HCT116 (cell line): ENCODE data around the gene ELK4. TPM values are rescaled to one million over a fixed set of nuclear protein-coding genes. Genes with fewer than 3 reads are reported as not detected.

Experiments
- ATAC-seq: fragments of 200-7000 bp; cut with Tn5 transposase; 2 replicates; pipeline ENCODE4 v1.9.1; 2020; ENCODE audit warnings: mild to moderate bottlenecking, moderate library complexity
- BruUV-seq: library from RNA; stranded (reverse); fragments of 400-500 nt; replicated peaks from 2 replicates; lab custom pipeline; 2021; lab: Mats Ljungman, UMichigan
- CTCF ChIA-PET: fragments of 300-600 bp; sonication (Branson Sonifier 250); formaldehyde crosslinking; loops from one replicate; lab custom pipeline; 2021; ENCODE audit warnings: antibody characterized with exemption; lab: Charles Lee
- POLR2A ChIA-PET: fragments of 300-600, 350-600 bp; sonication (Branson Sonifier 250); formaldehyde crosslinking; loops from one replicate; lab custom pipeline; 2021; ENCODE audit warnings: antibody characterized with exemption; lab: Charles Lee
- RAD21 ChIA-PET, 2 experiments: fragments of 300-600 bp; sonication (Branson Sonifier 250); formaldehyde crosslinking; loops; one replicate each; lab custom pipeline; 2023; ENCODE audit warnings: low total read pairs in 2 of 2; ENCODE audit not compliant: uncharacterized antibody in 2 of 2, unreplicated experiment in 2 of 2, low non-redundant PET in 1 of 2; lab: Charles Lee
- DNase-seq: peaks from one replicate; pipeline ENCODE4 v3.0.0-alpha.2; 2010; ENCODE audit warnings: low read depth, low spot score
- H2AFZ ChIP-seq: fragments of 200-600 bp; shearing (Covaris generic), sonication (generic); 2 replicates; pipeline ENCODE4 v1.6.1; 2017; ENCODE audit warnings: low read depth, mixed run types, mixed read lengths, antibody characterized with exemption, low read length; ENCODE audit not compliant: poor library complexity, severe bottlenecking
- H3K27ac ChIP-seq: 2 replicates; pipeline ENCODE4 v1.5.1; 2012; ENCODE audit warnings: low read depth, low read length
- H3K27me3 ChIP-seq: fragments of 200-600 bp; sonication (generic); 2 replicates; pipeline ENCODE4 v1.6.1; 2016; ENCODE audit warnings: mixed run types, low read length, mixed read lengths; ENCODE audit not compliant: insufficient read depth
- H3K36me3 ChIP-seq, 2 experiments: fragments of 200-500 bp in 1 of 2; fragments of 200-600 bp in 1 of 2; sonication (Bioruptor generic) in 1 of 2; sonication (generic) in 1 of 2; 2 replicates each; pipeline versions ENCODE4 v1.5.1 to v1.6.1; 2014 to 2016; ENCODE audit warnings: low read length in 2 of 2, inconsistent platforms in 1 of 2, mixed read lengths in 1 of 2, mixed run types in 1 of 2; ENCODE audit not compliant: insufficient read depth in 2 of 2, control insufficient read depth in 1 of 2
- H3K4me1 ChIP-seq, 2 experiments: fragments of 200-600 bp in 1 of 2; sonication (generic) in 1 of 2; 2 replicates each; pipeline versions ENCODE4 v1.5.1 to v1.6.1; 2012 to 2017; ENCODE audit warnings: low read length in 2 of 2, inconsistent platforms in 1 of 2, mild to moderate bottlenecking in 1 of 2, mixed read lengths in 1 of 2, mixed run types in 1 of 2, moderate library complexity in 1 of 2; ENCODE audit not compliant: insufficient read depth in 2 of 2, control insufficient read depth in 1 of 2
- H3K4me2 ChIP-seq: fragments of 200-600 bp; sonication (generic); 2 replicates; pipeline ENCODE4 v1.6.1; 2017; ENCODE audit warnings: mixed run types, low read length, mixed read lengths
- H3K4me3 ChIP-seq, 2 experiments: fragments of 200-600 bp in 1 of 2; sonication (generic) in 1 of 2; replicated peaks in 1 of 2; 2 replicates each; pipeline ENCODE4 v1.5.1; 2011 to 2016; ENCODE audit warnings: low read length in 2 of 2, control low read depth in 1 of 2, low read depth in 1 of 2, mild to moderate bottlenecking in 1 of 2, mixed read lengths in 1 of 2, mixed run types in 1 of 2
- H3K79me2 ChIP-seq: fragments of 200-600 bp; sonication (generic); 2 replicates; pipeline ENCODE4 v1.6.1; 2017; ENCODE audit warnings: mild to moderate bottlenecking, mixed run types, low read length, moderate library complexity, mixed read lengths; ENCODE audit not compliant: insufficient read depth
- H3K9ac ChIP-seq: fragments of 200-600 bp; sonication (generic); 2 replicates; pipeline ENCODE4 v1.6.1; 2016; ENCODE audit warnings: low read length, mixed read lengths
- H3K9me2 ChIP-seq: fragments of 200-600 bp; sonication (generic), shearing (Covaris generic); 2 replicates; pipeline ENCODE4 v1.6.1; 2017; ENCODE audit warnings: mixed run types, mild to moderate bottlenecking, moderate library complexity; ENCODE audit not compliant: insufficient read depth
- H3K9me3 ChIP-seq, 2 experiments: fragments of 200-500 bp in 1 of 2; fragments of 200-600 bp in 1 of 2; sonication (Bioruptor generic) in 1 of 2; sonication (generic) in 1 of 2; 2 replicates each; pipeline ENCODE4 v1.6.1; 2014 to 2017; ENCODE audit warnings: low read length in 2 of 2, mixed read lengths in 2 of 2, inconsistent platforms in 1 of 2, low read depth in 1 of 2, mild to moderate bottlenecking in 1 of 2, mixed run types in 1 of 2, moderate library complexity in 1 of 2; ENCODE audit not compliant: control insufficient read depth in 1 of 2, insufficient read depth in 1 of 2
- H4K20me1 ChIP-seq: fragments of 200-600 bp; sonication (generic), shearing (Covaris generic); 2 replicates; pipeline ENCODE4 v1.6.1; 2017; ENCODE audit warnings: mixed run types, mild to moderate bottlenecking, moderate library complexity; ENCODE audit not compliant: insufficient read depth
- EGR1 ChIP-seq: IDR thresholded peaks from 2 replicates; pipeline ENCODE4 v1.6.1; 2012; ENCODE audit warnings: low read depth
- ELF1 ChIP-seq: IDR thresholded peaks from 2 replicates; pipeline ENCODE4 v1.6.1; 2012; ENCODE audit warnings: low read depth, borderline replicate concordance
- MAX ChIP-seq: IDR thresholded peaks from 2 replicates; pipeline ENCODE4 v1.6.1; 2012
- POLR2A ChIP-seq: IDR thresholded peaks from 2 replicates; pipeline ENCODE4 v1.7.0; 2011; ENCODE audit warnings: borderline replicate concordance; ENCODE audit not compliant: insufficient read depth, insufficient read length; ENCODE audit errors: extremely low read depth
- TCF7L2 ChIP-seq: IDR thresholded peaks from 2 replicates; pipeline ENCODE4 v1.7.0; 2011; ENCODE audit warnings: borderline replicate concordance, inconsistent platforms; ENCODE audit not compliant: insufficient read depth, insufficient read length; ENCODE audit errors: extremely low read depth
- intact Hi-C: fragments of 100-400 bp; cut with micrococcal nuclease; formaldehyde crosslinking; loops from 2 replicates; pipeline ENCODE4 v1.10.0; 2022
- total RNA-seq: library from RNA; stranded (reverse); gene quantifications from one replicate; pipeline ENCODE4 v1.2.1, GENCODE V29; 2021; ENCODE audit not compliant: unreplicated experiment

Gene ELK4
- total RNA-seq, 1 experiment from 2014 or later: 46.2 TPM

DNA sequence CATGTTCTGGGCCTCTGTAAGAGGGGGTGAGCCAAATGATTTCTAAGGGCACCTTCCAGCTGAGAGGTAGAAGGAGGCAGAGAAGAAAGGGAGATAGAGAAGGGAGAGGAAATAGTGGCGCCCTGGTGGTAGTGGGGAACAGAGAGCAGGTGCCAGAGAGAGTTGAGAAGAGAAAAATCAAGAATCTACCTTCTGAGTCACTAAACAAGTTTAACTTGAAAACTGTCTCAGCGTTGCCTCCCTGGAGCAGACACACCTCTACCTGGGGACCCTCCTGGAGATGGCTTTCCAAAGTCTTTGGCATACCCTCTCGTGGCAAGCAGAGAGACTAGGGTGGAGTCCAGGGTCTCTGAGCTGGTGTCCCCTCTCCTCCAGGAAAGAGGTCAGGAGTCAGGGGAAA lies 49.6 kb upstream of the ELK4 start:
- RAD21 ChIA-PET: no interaction called here
- Histone ChIP-seq H3K9ac (no peak overlapping the region), H3K4me1 (peaks cover 16 to 26% of the 10 kb centered on the region in 2 experiments), H3K9me2 (no peaks in the 10 kb centered on the region), H3K36me3 (no peaks in the 10 kb centered on the region), H3K9me3 (no peaks in the 10 kb centered on the region), H3K27ac (no peak overlapping the region), H2AFZ (no peak overlapping the region), H4K20me1 (no peaks in the 10 kb centered on the region), H3K4me3 (no peak overlapping the region), H3K4me2 (peak overlapping the region; percentile 96), H3K27me3 (no peaks in the 10 kb centered on the region), H3K79me2 (peaks cover 13% of the 10 kb centered on the region; the same call in 1 of the 2 replicates)
- BruUV-seq: no TSS peak
- intact Hi-C loops: no loop called here
- no peak for TF ChIP-seq EGR1
- no peak for ATAC-seq
- DNase-seq: no peak
- POLR2A ChIA-PET: interaction anchor here (1.4 kb wide), 1 partner anchor 14 kb away, joined by 3 read pairs; no protein-coding TSS in a partner anchor
- CTCF ChIA-PET: interaction anchor here (1.2 to 2.4 kb wide), 2 partner anchors 8 to 22 kb away, joined by 3 to 12 read pairs; no protein-coding TSS in a partner anchor

- peaks cover 16 to 26% of the 10 kb centered on the region in 2 experiments for H3K4me1 ChIP-seq
- POLR2A ChIA-PET: interaction anchor here (1.4 kb wide), 1 partner anchor 13 kb away, joined by 3 read pairs; no protein-coding TSS in a partner anchor
- no peaks in the 10 kb centered on the region for H3K36me3 ChIP-seq
- no TSS peak for BruUV-seq
- H3K27me3 ChIP-seq: no peaks in the 10 kb centered on the region
- RAD21 ChIA-PET: interaction anchor here in 1 of 2 experiments (0.6 kb wide), 1 partner anchor 23 kb away, joined by 9 read pairs; no protein-coding TSS in a partner anchor
- CTCF ChIA-PET: interaction anchor here (1.0 to 2.4 kb wide), 4 partner anchors 9 to 31 kb away, joined by 3 to 12 read pairs (median 4); no protein-coding TSS in a partner anchor
- no peaks in the 10 kb centered on the region for H3K9me2 ChIP-seq
- peak within 1 kb of the TSS; percentile 64 to 78 for H3K4me3 ChIP-seq
- ATAC-seq (peak; percentile 79), DNase-seq (no peak)
- TF ChIP-seq POLR2A (no peak), TCF7L2 (peak; percentile 71), MAX (peak; percentile 61; the same call in 1 of the 2 replicates), ELF1 (no peak), EGR1 (no peak)
- no peaks in the 10 kb centered on the region for H4K20me1 ChIP-seq
- peak within 1 kb of the TSS; percentile 86 for H3K27ac ChIP-seq
- H3K4me2 ChIP-seq: peak within 1 kb of the TSS; percentile 96
- H3K9ac ChIP-seq: peak within 1 kb of the TSS; percentile 72
- intact Hi-C loops: no loop called here
- no peaks in the 10 kb centered on the region for H3K9me3 ChIP-seq
- peaks cover 13% of the 10 kb centered on the region; the same call in 1 of the 2 replicates for H3K79me2 ChIP-seq
- H2AFZ ChIP-seq: no peak within 1 kb of the TSS
Observed at GRCh38 chr1:205680073-205680851, 48.5 kb upstream of the ELK4 start, which contains the start of gene SLC45A3. SLC45A3 (minus strand) TSS chr1:205680509; CDS start chr1:205664656, 15,853 bp downstream.
